ENCODE results near the gene ZNF732.
"Not testable (repeated sequence)": the region's sequence is repeated elsewhere in the genome, so short reads cannot be mapped to it uniquely, and the experiment has no call there.

Gene ZNF732

GRCh38 chr4:304969-305680 is at the start of gene ZNF732:
Gene ZNF732 (minus strand): TSS chr4:305474. CDS start chr4:305310, 164 bp downstream.
- peak; percentile 24 for DNase-seq (ENCODE audit: low spot score)

DNA sequence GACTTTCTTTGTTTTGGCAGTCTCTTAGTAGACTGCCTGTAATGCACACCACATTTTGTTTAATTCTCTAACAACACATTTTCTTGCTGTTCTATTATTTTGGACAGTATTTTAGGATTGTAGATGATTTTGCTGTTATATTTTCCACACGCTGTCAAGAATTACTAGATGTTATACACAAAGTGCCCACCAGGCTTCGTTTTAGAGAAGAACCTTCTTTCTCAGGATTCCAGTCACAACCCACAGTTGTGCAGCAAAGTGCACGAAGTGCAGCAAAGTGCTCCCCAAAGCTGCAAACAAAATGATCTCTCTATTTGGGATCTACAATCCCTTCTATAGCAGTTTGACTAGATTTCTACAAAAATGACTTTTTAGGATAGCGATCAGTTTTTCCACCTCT is 34.7 kb upstream of the ZNF732 start:
- DNase-seq (ENCODE audit: low spot score) = no peak

- no peak for DNase-seq (ENCODE audit: low spot score)
Measured at GRCh38 chr4:338759-339097, 33.5 kb upstream of the ZNF732 start.

- peak; percentile 8 for DNase-seq (ENCODE audit: low spot score)
Measured at GRCh38 chr4:337932-338758, 32.9 kb upstream of the ZNF732 start.

- peak; percentile 99 for DNase-seq (ENCODE audit: low spot score)
Measured at GRCh38 chr4:337143-337931, 32.1 kb upstream of the ZNF732 start, which contains the start of gene ZNF141. Gene ZNF141 (plus strand): TSS chr4:337814. CDS start chr4:337984, 170 bp downstream.

- DNase-seq (ENCODE audit: low spot score) = peak; percentile 19
Measured at GRCh38 chr4:336893-337142, 31.5 kb upstream of the ZNF732 start.

DNA sequence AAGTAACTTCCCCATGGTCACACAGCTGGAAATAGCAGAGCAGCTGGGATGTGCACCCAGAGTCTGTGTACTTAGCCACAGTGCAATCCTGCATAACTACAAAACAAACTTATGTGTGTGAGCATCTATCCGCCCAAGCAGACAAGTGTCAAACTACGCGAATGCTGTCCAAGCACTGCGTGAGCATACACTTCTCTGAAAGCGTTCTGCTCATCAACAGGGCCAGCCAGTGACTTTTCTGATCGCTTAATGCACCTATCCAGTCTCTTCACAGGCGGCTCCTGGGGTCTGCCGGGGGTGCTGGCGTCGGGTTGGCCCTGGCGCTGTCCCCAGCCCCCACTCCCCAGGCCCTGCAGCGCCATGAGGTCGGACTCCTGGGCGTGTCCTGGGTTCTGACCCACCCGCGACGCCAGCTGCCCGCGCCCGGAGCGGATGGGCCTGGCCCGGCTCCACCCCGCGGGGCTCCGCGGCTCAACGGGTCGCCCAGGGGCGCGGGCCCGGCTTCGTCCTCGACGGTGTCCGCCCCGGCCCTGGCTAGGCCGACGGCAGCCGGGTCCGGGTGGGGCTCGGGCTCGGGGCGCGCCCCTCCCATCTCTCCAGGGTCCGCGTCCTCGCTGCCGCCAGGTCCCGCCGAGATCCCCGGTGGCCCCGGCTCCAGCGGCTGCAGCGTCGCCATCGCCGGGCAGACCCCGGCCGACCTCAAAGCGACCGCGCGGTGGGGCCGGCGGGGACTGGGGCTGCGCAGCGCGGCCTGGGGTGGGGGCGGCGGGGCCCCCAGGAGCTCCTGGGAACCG is 31.0 kb upstream of the ZNF732 start:
- DNase-seq (ENCODE audit: low spot score) = peak; percentile 23

- peak; percentile 1 for DNase-seq (ENCODE audit: low spot score)
Measured at GRCh38 chr4:335515-335914, 30.2 kb upstream of the ZNF732 start.

GRCh38 chr4:328729-329128 is 23.5 kb upstream of the ZNF732 start:
- no peak for DNase-seq (ENCODE audit: low spot score)

DNA sequence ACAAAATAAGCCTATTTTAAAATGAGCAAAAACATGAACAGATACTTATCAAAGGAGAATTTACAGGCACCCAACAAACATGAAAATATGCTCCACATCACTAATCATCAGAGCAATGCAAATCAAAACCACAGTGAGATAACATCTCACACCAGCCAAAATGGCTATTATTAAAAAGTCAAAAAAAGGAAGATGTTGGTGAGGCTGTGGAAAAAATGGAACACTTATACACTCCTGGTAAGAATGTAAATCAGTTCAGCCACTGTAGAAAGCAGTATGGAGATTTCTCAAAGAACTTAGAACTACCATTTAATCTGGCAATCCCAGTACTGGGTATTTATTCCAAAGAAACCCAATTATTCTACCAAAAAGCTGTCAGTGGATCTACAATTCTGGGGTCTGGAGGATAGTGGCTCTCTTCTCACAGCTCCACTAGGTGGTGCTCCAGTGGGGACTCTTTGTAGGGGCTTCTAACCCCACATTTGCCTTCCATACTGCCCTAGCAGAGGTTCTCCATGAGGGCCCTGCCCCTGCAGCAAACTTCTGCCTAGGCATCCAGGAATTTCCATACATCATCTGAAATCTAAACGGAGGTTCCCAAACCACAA is 9.1 kb upstream of the ZNF732 start:
- DNase-seq (ENCODE audit: low spot score) = no peak

- DNase-seq (ENCODE audit: low spot score) = no peak
Measured at GRCh38 chr4:309807-310206, 4.5 kb upstream of the ZNF732 start.

DNA sequence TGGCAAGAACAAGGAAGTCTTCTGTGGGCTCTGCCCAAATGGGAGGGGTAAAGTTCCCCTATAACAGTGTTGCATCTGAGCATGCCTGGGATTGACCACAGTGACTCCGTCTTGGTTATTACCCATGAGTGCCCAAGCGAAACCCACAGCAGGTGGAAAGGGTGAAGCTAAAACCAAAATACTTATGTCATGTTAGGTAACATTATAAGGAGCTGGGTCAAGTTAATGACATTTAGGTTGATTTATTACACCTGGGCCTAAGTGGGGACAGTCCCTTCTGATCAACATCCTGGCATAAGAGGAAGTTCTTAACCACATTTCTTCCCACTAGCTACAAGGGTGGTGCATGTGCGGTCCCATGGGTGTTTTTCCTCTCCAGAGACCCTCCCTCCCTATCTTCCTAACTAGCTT is 1.3 kb upstream of the ZNF732 start:
- DNase-seq (ENCODE audit: low spot score) = no peak

GRCh38 chr4:304516-304915 is 758 bp downstream of the ZNF732 start:
- DNase-seq (ENCODE audit: low spot score) = not testable (repeated sequence)

DNA sequence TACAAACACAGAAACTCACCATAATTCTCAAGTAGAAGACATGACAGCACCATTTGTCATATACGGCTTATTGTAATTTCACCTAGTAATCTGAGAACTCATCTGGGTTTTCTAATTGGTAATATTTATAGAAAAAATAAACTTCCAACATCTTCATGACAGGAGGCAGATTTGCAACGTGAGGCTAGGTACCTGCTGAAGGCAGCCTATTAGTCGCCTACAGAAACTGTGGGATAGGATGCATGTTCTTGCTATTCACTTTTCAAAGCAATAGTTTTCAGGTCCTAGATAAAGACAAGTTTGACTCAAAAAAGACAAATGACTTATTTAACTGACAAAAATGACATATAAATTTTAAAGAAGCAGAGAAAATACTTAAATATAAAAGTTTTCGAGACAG is 2.9 kb downstream of the ZNF732 start:
- no peak for DNase-seq (ENCODE audit: low spot score)

- no peak for DNase-seq (ENCODE audit: low spot score)
Measured at GRCh38 chr4:294732-295131, 10.5 kb downstream of the ZNF732 start.

DNA sequence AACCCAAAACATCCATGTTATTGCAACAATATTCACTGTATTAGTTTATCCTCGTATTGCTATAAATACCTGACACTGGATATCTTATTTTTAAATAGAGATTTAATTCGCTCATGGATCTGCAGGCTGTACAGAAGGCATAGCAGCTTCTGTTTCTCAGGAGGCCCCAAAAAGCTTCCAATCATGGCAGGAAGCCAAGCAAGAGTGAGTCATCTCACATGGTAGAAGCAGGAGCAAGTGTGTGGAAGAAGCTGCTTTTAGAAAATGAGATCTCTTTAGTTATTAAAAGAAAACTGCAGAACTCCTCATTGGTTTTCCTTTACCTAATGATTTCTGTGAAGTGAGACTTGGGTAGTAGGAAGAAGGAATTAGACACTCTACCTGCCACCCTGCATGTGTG is 16.4 kb downstream of the ZNF732 start:
- no peak for DNase-seq (ENCODE audit: low spot score)

DNA sequence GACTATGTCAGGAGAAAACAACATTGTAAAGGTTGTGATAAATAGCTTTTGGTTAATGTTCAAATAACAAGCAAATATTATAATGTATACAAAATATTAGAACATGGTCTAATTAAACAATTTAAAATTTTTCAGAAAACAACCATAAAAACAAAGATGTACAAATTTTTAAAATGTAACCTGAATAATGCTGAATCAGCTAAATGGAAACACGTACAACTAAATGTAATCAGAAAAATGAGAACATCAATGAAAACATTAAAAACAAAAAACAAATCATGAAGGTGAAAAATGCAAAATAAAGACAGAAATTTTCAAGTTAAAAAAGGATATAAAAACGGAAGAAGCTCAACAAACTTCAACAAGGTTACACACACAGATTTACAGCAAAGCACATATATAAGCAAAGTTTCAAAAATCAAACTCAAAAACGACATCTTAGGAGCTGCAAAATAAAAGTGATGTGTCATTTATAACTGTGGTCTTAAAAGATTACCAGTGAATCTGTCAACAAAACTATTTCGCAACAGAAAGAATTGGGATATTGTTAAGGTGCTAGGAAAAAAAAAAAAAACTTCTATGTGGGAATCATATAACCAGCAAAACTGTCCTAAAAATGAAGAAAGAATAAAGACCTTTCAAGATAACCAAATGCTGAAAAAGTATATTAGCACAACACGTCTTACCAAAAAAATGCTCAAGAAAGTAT is 31.8 kb downstream of the ZNF732 start:
- no peak for DNase-seq (ENCODE audit: low spot score)

GRCh38 chr4:271492-272103 is 33.7 kb downstream of the ZNF732 start:
- DNase-seq (ENCODE audit: low spot score) = no peak

DNA sequence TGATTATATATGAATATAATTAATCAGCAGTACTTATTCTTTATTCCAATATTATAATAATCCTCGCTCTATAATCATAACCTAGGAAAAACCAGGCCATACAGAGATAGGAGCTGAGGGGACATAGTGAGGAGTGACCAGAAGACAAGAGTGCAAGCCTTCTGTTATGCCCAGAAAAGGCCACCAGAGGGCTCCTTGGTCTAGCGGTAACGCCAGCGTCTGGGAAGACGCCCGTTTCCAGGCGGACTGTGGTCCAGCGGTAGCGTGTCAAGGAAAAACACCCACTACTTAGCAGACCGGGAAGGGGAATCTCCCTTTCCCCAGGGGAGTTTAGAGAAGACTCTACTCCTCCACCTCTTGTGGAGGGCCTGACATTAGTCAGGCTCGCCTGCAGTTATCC is 46.0 kb downstream of the ZNF732 start:
- not testable (repeated sequence) for DNase-seq (ENCODE audit: low spot score)

GRCh38 chr4:256492-256891 is 48.8 kb downstream of the ZNF732 start:
- DNase-seq (ENCODE audit: low spot score) = no peak

All from pons (tissue), 1 donor.